Measurements from ENCODE around the gene ATXN1L.

DNA sequence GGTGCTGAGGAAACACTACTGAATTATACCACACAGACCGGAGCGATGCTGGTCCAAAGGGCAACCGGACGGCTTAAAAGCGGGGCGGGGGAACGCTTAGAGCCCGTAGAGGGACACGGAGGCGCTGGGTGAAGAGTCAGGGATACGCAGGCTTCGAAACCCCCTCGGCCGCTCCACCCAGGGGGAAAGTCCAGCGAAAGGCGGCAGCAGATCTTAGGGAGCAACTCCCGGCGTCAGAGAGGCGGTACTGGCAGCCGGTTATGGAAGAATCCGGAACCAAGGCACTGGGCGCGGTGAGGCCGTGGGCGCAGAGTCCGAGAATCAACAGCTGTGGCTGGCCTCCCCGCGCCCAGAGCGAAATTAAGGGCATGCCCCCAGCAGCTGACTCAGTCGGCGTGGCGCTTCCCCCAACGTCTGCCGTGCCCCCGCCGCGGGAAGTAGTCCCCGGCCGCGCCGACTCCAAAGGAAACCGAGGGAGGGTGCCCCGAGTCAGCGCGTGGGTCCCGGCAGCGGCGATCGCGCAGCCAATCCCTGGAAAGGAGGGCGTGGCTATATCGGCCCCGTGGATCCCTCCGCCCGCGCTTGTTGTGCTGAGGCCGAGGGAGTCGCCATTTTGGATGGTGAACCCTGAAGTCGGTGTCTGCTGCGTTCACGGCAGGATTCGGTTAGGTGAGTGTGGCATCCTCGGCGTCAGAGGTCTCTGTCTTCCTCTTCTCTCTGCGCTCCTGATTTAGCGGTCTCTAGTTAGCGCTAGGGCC, 49.3 kb downstream of the ATXN1L start, which contains the start of gene IST1:
- TF ChIP-seq, protein P1, sequence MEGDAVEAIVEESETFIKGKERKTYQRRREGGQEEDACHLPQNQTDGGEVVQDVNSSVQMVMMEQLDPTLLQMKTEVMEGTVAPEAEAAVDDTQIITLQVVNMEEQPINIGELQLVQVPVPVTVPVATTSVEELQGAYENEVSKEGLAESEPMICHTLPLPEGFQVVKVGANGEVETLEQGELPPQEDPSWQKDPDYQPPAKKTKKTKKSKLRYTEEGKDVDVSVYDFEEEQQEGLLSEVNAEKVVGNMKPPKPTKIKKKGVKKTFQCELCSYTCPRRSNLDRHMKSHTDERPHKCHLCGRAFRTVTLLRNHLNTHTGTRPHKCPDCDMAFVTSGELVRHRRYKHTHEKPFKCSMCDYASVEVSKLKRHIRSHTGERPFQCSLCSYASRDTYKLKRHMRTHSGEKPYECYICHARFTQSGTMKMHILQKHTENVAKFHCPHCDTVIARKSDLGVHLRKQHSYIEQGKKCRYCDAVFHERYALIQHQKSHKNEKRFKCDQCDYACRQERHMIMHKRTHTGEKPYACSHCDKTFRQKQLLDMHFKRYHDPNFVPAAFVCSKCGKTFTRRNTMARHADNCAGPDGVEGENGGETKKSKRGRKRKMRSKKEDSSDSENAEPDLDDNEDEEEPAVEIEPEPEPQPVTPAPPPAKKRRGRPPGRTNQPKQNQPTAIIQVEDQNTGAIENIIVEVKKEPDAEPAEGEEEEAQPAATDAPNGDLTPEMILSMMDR (IDR thresholded peaks at IDR 0.05; ENCODE audit: low read depth, low read length, poor library complexity, severe bottlenecking), result no peak
- no peak for TF ChIP-seq EZH2phosphoT487 (IDR thresholded peaks at IDR 0.05; ENCODE audit: borderline replicate concordance, low read length)
